Panc1 (cell line): Measurements from ENCODE around the gene SMAD9.

Experiments used
- TCF7L2 ChIP-seq: IDR thresholded peaks from 2 replicates; pipeline ENCODE4 v1.6.1; 2011; ENCODE audit warnings: mild to moderate bottlenecking, low read depth, low read length, inconsistent platforms
- TF ChIP-seq, protein P1 (sequence below): fragments of 450-650 bp; IDR thresholded peaks from 2 replicates; pipeline ENCODE4 v1.5.1; 2017; ENCODE audit warnings: mild to moderate bottlenecking
- TF ChIP-seq, protein P2 (sequence below), 2 experiments: IDR thresholded peaks; 2 replicates each; pipeline ENCODE4 v1.6.1; 2011 to 2012; ENCODE audit warnings: low read depth in 2 of 2, control low read depth in 1 of 2, low read length in 1 of 2, mild to moderate bottlenecking in 1 of 2, moderate library complexity in 1 of 2; ENCODE audit not compliant: insufficient read depth in 1 of 2

DNA sequence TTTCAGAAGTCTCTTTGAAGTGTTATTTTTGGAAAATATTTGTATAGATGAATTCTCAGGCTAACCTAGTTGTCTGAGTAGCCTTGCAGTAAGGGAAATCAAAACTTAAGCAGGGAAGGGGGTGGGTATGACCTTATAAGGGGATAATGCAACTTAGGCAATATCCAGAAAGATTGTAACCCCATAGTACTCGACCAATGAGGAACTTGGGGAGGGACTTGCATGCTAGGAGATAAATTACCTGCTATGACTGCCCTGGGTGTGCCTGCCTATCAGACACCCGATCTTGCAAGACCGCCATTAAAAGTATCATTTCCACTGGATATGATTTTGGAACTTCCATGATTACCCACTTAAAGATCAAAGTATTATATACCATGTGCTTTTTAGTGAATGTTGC, 124.0 kb downstream of the SMAD9 start:
- TF ChIP-seq, protein P1, sequence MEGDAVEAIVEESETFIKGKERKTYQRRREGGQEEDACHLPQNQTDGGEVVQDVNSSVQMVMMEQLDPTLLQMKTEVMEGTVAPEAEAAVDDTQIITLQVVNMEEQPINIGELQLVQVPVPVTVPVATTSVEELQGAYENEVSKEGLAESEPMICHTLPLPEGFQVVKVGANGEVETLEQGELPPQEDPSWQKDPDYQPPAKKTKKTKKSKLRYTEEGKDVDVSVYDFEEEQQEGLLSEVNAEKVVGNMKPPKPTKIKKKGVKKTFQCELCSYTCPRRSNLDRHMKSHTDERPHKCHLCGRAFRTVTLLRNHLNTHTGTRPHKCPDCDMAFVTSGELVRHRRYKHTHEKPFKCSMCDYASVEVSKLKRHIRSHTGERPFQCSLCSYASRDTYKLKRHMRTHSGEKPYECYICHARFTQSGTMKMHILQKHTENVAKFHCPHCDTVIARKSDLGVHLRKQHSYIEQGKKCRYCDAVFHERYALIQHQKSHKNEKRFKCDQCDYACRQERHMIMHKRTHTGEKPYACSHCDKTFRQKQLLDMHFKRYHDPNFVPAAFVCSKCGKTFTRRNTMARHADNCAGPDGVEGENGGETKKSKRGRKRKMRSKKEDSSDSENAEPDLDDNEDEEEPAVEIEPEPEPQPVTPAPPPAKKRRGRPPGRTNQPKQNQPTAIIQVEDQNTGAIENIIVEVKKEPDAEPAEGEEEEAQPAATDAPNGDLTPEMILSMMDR: no peak
- TF ChIP-seq TCF7L2: no peak
- TF ChIP-seq, protein P2, sequence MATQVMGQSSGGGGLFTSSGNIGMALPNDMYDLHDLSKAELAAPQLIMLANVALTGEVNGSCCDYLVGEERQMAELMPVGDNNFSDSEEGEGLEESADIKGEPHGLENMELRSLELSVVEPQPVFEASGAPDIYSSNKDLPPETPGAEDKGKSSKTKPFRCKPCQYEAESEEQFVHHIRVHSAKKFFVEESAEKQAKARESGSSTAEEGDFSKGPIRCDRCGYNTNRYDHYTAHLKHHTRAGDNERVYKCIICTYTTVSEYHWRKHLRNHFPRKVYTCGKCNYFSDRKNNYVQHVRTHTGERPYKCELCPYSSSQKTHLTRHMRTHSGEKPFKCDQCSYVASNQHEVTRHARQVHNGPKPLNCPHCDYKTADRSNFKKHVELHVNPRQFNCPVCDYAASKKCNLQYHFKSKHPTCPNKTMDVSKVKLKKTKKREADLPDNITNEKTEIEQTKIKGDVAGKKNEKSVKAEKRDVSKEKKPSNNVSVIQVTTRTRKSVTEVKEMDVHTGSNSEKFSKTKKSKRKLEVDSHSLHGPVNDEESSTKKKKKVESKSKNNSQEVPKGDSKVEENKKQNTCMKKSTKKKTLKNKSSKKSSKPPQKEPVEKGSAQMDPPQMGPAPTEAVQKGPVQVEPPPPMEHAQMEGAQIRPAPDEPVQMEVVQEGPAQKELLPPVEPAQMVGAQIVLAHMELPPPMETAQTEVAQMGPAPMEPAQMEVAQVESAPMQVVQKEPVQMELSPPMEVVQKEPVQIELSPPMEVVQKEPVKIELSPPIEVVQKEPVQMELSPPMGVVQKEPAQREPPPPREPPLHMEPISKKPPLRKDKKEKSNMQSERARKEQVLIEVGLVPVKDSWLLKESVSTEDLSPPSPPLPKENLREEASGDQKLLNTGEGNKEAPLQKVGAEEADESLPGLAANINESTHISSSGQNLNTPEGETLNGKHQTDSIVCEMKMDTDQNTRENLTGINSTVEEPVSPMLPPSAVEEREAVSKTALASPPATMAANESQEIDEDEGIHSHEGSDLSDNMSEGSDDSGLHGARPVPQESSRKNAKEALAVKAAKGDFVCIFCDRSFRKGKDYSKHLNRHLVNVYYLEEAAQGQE (IDR thresholded peaks at IDR 0.05; ENCODE audit: insufficient read depth in 1 of 2, low read depth in 2 of 2, low read length in 1 of 2): no peak
